EH (cell line): ENCODE results near the gene MNAT1.

Source experiments
- DNase-seq: peaks from one replicate; pipeline ENCODE4 v3.0.0-alpha.2; 2015; ENCODE audit warnings: low read depth

The MNAT1 gene

GRCh38 chr14:60968099-60968498 is 233.5 kb downstream of the MNAT1 start:
- peak; percentile 26 for DNase-seq

GRCh38 chr14:60968671-60969070 is 234.1 kb downstream of the MNAT1 start:
- no peak for DNase-seq

- DNase-seq = peak; percentile 1
Observed at GRCh38 chr14:60970146-60970545, 235.6 kb downstream of the MNAT1 start.

GRCh38 chr14:60971271-60971670 is 236.7 kb downstream of the MNAT1 start:
- DNase-seq = no peak

- no peak for DNase-seq
Observed at GRCh38 chr14:60972295-60972694, 237.7 kb downstream of the MNAT1 start.

- DNase-seq = no peak
Observed at GRCh38 chr14:60973070-60973469, 238.5 kb downstream of the MNAT1 start.

- no peak for DNase-seq
Observed at GRCh38 chr14:60974090-60974651, 239.6 kb downstream of the MNAT1 start.

- no peak for DNase-seq
Observed at GRCh38 chr14:60975551-60975950, 241.0 kb downstream of the MNAT1 start.

DNA sequence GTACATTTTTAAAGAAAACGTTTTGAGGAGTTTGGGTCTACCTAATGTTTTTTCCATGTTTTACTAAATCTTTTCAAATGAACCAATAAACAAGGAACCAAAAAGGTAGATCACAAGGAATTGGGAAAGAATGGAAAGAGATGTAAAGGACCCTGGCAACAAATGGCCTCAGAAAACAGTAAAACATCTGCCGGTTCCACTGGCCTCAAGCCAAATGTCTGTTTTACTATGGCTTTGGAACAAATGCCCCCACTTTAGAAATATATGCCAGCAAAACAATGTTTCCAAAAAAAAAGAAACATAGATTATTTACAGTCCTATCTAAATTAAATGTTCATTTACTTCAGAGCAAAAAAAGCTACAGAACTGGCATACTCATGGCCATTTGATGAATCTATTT is 243.3 kb downstream of the MNAT1 start:
- DNase-seq = no peak

GRCh38 chr14:60980811-60981632 is 246.5 kb downstream of the MNAT1 start, which contains the start of the genes SLC38A6 and TRMT5:
Gene SLC38A6, plus strand, starts transcription at chr14:60981245. Its CDS starts 33 bp downstream, at chr14:60981278.
Gene TRMT5, minus strand, starts transcription at chr14:60981079. Its CDS starts 106 bp downstream, at chr14:60980973.
- peak; percentile 97 for DNase-seq

DNA sequence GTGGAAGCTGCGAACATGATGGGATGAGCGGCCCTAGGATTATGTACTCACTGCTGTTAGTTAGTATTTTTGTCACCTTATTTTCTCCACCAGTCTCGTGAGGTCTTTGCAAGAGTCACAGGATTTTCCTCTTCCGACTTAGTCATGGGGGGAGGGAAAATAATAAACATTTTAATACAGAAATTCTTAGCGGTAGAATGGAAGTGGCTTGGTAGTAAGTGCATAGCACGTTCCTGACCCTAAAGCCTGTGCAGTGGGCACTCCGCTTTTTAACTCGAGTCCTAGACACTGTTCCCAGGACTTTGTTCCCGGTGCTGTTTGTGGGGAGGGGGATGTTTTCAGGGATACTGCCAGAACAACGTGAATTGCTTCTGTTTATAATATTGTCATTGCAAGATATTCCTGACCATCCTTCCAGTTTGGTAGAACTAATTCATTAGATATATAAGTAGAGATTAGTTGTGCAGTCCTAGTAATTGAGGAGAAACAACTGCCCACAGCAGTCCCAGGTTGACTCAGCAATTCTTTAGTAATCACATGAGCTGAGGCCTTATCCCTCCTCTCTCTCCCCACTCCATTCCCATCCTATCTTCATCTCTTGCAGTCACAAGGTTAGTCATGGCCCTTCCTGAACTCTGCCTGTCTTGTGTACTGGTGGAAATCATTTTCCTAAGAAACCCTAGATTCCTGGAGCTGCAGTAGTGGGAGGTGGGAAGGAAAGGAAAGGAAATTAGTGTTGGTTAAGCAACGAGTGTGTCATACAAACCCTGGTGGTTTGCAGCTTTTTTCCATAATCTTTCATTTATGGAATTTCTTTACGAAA is 247.3 kb downstream of the MNAT1 start:
- DNase-seq = peak; percentile 88

DNA sequence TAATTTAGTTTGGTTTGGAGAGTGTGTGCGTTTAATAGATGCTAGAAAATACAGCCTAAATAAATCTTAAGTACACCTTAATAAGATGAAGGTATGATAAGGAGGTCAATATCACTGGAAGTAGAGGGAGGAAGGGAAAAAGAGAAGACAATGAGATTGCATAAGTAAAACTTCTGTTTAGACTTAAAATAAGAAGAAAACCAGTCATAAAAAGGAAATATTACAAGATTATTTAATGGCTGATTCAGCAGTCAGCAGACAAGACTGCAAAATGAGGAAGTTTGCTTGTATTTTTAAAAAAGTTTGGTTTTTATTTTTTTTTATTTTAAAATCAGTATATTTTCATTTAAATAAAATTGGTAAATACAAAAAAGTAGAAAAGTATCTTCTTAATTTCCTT is 249.6 kb downstream of the MNAT1 start:
- no peak for DNase-seq

GRCh38 chr14:60986500-60986899 is 251.9 kb downstream of the MNAT1 start:
- no peak for DNase-seq

- peak; percentile 12 for DNase-seq
Observed at GRCh38 chr14:60989599-60989998, 255.0 kb downstream of the MNAT1 start.

GRCh38 chr14:60998617-60999016 is 264.1 kb downstream of the MNAT1 start:
- no peak for DNase-seq

GRCh38 chr14:60999536-60999935 is 265.0 kb downstream of the MNAT1 start:
- peak; percentile 16 for DNase-seq

- peak; percentile 55 for DNase-seq
Observed at GRCh38 chr14:61003571-61003970, 269.0 kb downstream of the MNAT1 start.

- no peak for DNase-seq
Observed at GRCh38 chr14:61019537-61019936, 285.0 kb downstream of the MNAT1 start.
